ENCODE measurements around the gene LRP1B. TPM values are rescaled to one million over a fixed set of nuclear protein-coding genes. Genes with fewer than 3 reads are reported as not detected.
"Not testable (repeated sequence)": the region's sequence is repeated elsewhere in the genome, so short reads cannot be mapped to it uniquely, and the experiment has no call there.

LRP1B gene
- total RNA-seq, 3 donors from 2014 or later: 2.3 to 29.8 (median 21.8) TPM

- TF ChIP-seq POLR2AphosphoS5 (IDR thresholded peaks at IDR 0.05): no peak
- no peak for TF ChIP-seq CTCF (IDR thresholded peaks at IDR 0.05)
- no peak for TF ChIP-seq POLR2A (IDR thresholded peaks at IDR 0.05)
- Histone ChIP-seq H3K9me3 (no peaks in the 10 kb centered on the region), H3K27me3 (no peaks in the 10 kb centered on the region), H3K4me3 (no peak overlapping the region), H3K36me3 (no peaks in the 10 kb centered on the region), H3K27ac (no peak overlapping the region), H3K4me1 (no peaks in the 10 kb centered on the region)
- intact Hi-C loops (cut with DNase I; ENCODE audit: low total_unique reads): no loop called here
- no peak for DNase-seq (ENCODE audit: low spot score in 2 of 2)
Measured at GRCh38 chr2:140351692-140352091, 1779.1 kb downstream of the LRP1B start.

- Histone ChIP-seq H3K36me3 (no peaks in the 10 kb centered on the region), H3K27me3 (no peaks in the 10 kb centered on the region), H3K9me3 (no peaks in the 10 kb centered on the region), H3K4me1 (no peaks in the 10 kb centered on the region), H3K27ac (no peak overlapping the region), H3K4me3 (no peak overlapping the region)
- intact Hi-C loops (cut with DNase I; ENCODE audit: low total_unique reads): no loop called here
- TF ChIP-seq POLR2AphosphoS5 (IDR thresholded peaks at IDR 0.05): no peak
- no peak for TF ChIP-seq POLR2A (IDR thresholded peaks at IDR 0.05)
- no peak for TF ChIP-seq CTCF (IDR thresholded peaks at IDR 0.05)
- no peak for DNase-seq (ENCODE audit: low spot score in 2 of 2)
Measured at GRCh38 chr2:140349695-140350094, 1781.1 kb downstream of the LRP1B start.

- no peak overlapping the region for H3K27ac ChIP-seq
- H3K36me3 ChIP-seq: no peaks in the 10 kb centered on the region
- intact Hi-C loops (cut with DNase I; ENCODE audit: low total_unique reads): no loop called here
- H3K4me1 ChIP-seq: no peaks in the 10 kb centered on the region
- DNase-seq (ENCODE audit: low spot score in 2 of 2): no peak
- no peak overlapping the region for H3K4me3 ChIP-seq
- TF ChIP-seq POLR2A (IDR thresholded peaks at IDR 0.05) (no peak), CTCF (IDR thresholded peaks at IDR 0.05) (no peak), POLR2AphosphoS5 (IDR thresholded peaks at IDR 0.05) (no peak)
- no peaks in the 10 kb centered on the region for H3K9me3 ChIP-seq
- H3K27me3 ChIP-seq: no peaks in the 10 kb centered on the region
Measured at GRCh38 chr2:140348826-140349225, 1782.0 kb downstream of the LRP1B start.

GRCh38 chr2:140344838-140345237, 1786.0 kb downstream of the LRP1B start:
- TF ChIP-seq CTCF (IDR thresholded peaks at IDR 0.05) (no peak), POLR2AphosphoS5 (IDR thresholded peaks at IDR 0.05) (no peak), POLR2A (IDR thresholded peaks at IDR 0.05) (no peak)
- no peaks in the 10 kb centered on the region for H3K9me3 ChIP-seq
- H3K4me1 ChIP-seq: no peaks in the 10 kb centered on the region
- no peak overlapping the region for H3K27ac ChIP-seq
- intact Hi-C loops (cut with DNase I; ENCODE audit: low total_unique reads): no loop called here
- no peaks in the 10 kb centered on the region for H3K27me3 ChIP-seq
- no peak for DNase-seq (ENCODE audit: low spot score in 2 of 2)
- no peak overlapping the region for H3K4me3 ChIP-seq
- no peaks in the 10 kb centered on the region for H3K36me3 ChIP-seq

GRCh38 chr2:140344266-140344665, 1786.5 kb downstream of the LRP1B start:
- H3K9me3 ChIP-seq: not testable (repeated sequence)

GRCh38 chr2:140338795-140339194, 1792.0 kb downstream of the LRP1B start:
- no peaks in the 10 kb centered on the region for H3K9me3 ChIP-seq
- TF ChIP-seq POLR2AphosphoS5 (IDR thresholded peaks at IDR 0.05) (no peak), CTCF (IDR thresholded peaks at IDR 0.05) (no peak), POLR2A (IDR thresholded peaks at IDR 0.05) (no peak)
- no peak overlapping the region for H3K27ac ChIP-seq
- no peak for DNase-seq (ENCODE audit: low spot score in 2 of 2)
- intact Hi-C loops (cut with DNase I; ENCODE audit: low total_unique reads): no loop called here
- no peak overlapping the region for H3K4me3 ChIP-seq
- H3K4me1 ChIP-seq: no peaks in the 10 kb centered on the region
- H3K36me3 ChIP-seq: no peaks in the 10 kb centered on the region
- H3K27me3 ChIP-seq: no peaks in the 10 kb centered on the region

More at GRCh38 chr2:140344266-140344665, 1786.5 kb downstream of the LRP1B start:
- H3K4me3 ChIP-seq; H3K4me1 ChIP-seq; H3K36me3 ChIP-seq; H3K27me3 ChIP-seq; H3K27ac ChIP-seq; DNase-seq (ENCODE audit: low spot score in 2 of 2); intact Hi-C loops (cut with DNase I; ENCODE audit: low total_unique reads): not testable (repeated sequence)

Measured in breast epithelium (tissue), 4 donors.